Gastrocnemius medialis (tissue), 4 donors: Measurements from ENCODE around the gene BDKRB1. TPM values are rescaled to one million over a fixed set of nuclear protein-coding genes. Genes with fewer than 3 reads are reported as not detected.

Experiments used
- ATAC-seq, 2 donors: fragments of 150-250 bp; one replicate each; pipeline ENCODE4 v1.9.1; 2016
- DNase-seq, 2 donors: peaks; one replicate each; pipeline ENCODE4 v3.0.0-alpha.2; 2019
- H3K27ac ChIP-seq, 4 donors: fragments of 200-600 bp; sonication (generic); 1 replicate in 1 of 4; 2 replicates in 3 of 4; pipeline ENCODE4 v1.5.1; 2016 to 2018; ENCODE audit warnings: mild to moderate bottlenecking in 2 of 4, moderate library complexity in 1 of 4
- H3K27me3 ChIP-seq, 3 donors: fragments of 200-600 bp; sonication (generic) in 2 of 3; 1 replicate in 1 of 3; 2 replicates in 2 of 3; pipeline versions ENCODE4 v1.5.1 to v1.6.0; 2016 to 2019; ENCODE audit warnings: mild to moderate bottlenecking in 1 of 3, moderate library complexity in 1 of 3
- H3K36me3 ChIP-seq, 2 donors: fragments of 200-600 bp; sonication (generic) in 1 of 2; one replicate each; pipeline ENCODE4 v1.5.1; 2017 to 2018
- H3K4me1 ChIP-seq, 2 donors: fragments of 200-600 bp; sonication (generic) in 1 of 2; one replicate each; pipeline ENCODE4 v1.5.1; 2016 to 2017; ENCODE audit warnings: mild to moderate bottlenecking in 2 of 2
- H3K4me3 ChIP-seq, 4 donors: fragments of 200-600 bp; sonication (generic) in 3 of 4; 1 replicate in 1 of 4; 2 replicates in 3 of 4; pipeline ENCODE4 v1.5.1; 2016 to 2019; ENCODE audit warnings: mild to moderate bottlenecking in 2 of 4
- H3K9me3 ChIP-seq, 3 donors: fragments of 200-600 bp; sonication (generic) in 2 of 3; 1 replicate in 1 of 3; 2 replicates in 2 of 3; pipeline ENCODE4 v1.5.1; 2016 to 2019
- CTCF ChIP-seq, 5 experiments: fragments of 450-650 bp in 3 of 5; fragments of 200-600 bp in 2 of 5; sonication (generic) in 2 of 5; IDR thresholded peaks in 4 of 5; conservative IDR thresholded peaks in 1 of 5; 1 replicate in 4 of 5; 2 replicates in 1 of 5; pipeline ENCODE4 v1.5.1; 2016 to 2019; ENCODE audit warnings: antibody characterized with exemption in 5 of 5, mild to moderate bottlenecking in 3 of 5, moderate library complexity in 3 of 5
- POLR2A ChIP-seq, 2 donors: fragments of 450-650 bp; IDR thresholded peaks; one replicate each; pipeline ENCODE4 v1.6.1; 2017; ENCODE audit warnings: antibody characterized with exemption in 2 of 2, mild to moderate bottlenecking in 2 of 2, moderate library complexity in 2 of 2
- in situ Hi-C, 4 donors: fragments of 200-750 bp; cut with MboI; loops; one replicate each; pipeline versions ENCODE4 v1.15.0 to v1.8.0; 2017; ENCODE audit warnings: low sequenced_read_pairs in 4 of 4
- intact Hi-C: fragments of 100-400 bp; cut with DNase I; formaldehyde crosslinking; loops from one replicate; pipeline ENCODE4 v1.15.1; 2023; ENCODE audit warnings: low total_unique reads
- total RNA-seq, 4 donors: library from RNA; depleted of rRNA; stranded (reverse); fragments of >200 nt; gene quantifications; one replicate each; pipeline versions ENCODE4 v1.1.0 to v1.2.3, GENCODE V29; 2016

BDKRB1 gene
- total RNA-seq, 4 donors from 2014 or later: not detected

- Histone ChIP-seq H3K27me3 (no peaks in the 10 kb centered on the region), H3K4me1 (no peaks in the 10 kb centered on the region), H3K4me3 (no peak overlapping the region), H3K27ac (no peak overlapping the region), H3K36me3 (peaks cover 17 to 90% of the 10 kb centered on the region in 2 donors), H3K9me3 (no peaks in the 10 kb centered on the region)
- intact Hi-C loops: no loop called here
- in situ Hi-C loops: loop anchor here in 1 of 4 donors (25.0 kb wide), 1 partner anchor 226 kb away; no protein-coding TSS in a partner anchor
- TF ChIP-seq CTCF (IDR thresholded peaks at IDR 0.05 in 4 of 5, conservative IDR thresholded peaks at IDR 0.05 in 1 of 5) (no peak), POLR2A (IDR thresholded peaks at IDR 0.05) (no peak)
- ATAC-seq (no peak), DNase-seq (no peak)
These were observed 54.9 kb downstream of the BDKRB1 start for GRCh38 chr14:96310906-96311305.

Other genes starting within 250 kb of the BDKRB1 start
- 1 to 10 TPM; 1.1 to 2.9 (median 1.5) TPM for gene C14orf132, start 216.8 kb upstream of the BDKRB1 start, total RNA-seq
- 1 to 10 TPM in 2 of 4 donors, under 1 TPM in 2; 0.10 to 1.3 (median 0.89) TPM for gene BDKRB2, start 51.4 kb upstream of the BDKRB1 start, total RNA-seq
- 10 to 100 TPM; 22.2 to 30.3 (median 28.6) TPM for gene ATG2B, start 107.1 kb downstream of the BDKRB1 start, total RNA-seq
- 10 to 100 TPM in 2 of 4 donors, 1 to 10 TPM in 2; 6.7 to 15.1 (median 8.6) TPM for gene GSKIP, start 107.3 kb downstream of the BDKRB1 start, total RNA-seq
- 1 to 10 TPM in 1 of 4 donors, under 1 TPM in 3; 0.61 to 1.4 (median 0.82) TPM for gene AK7, start 135.9 kb downstream of the BDKRB1 start, total RNA-seq
- gene PAPOLA, start 246.2 kb downstream of the BDKRB1 start, total RNA-seq: 10 to 100 TPM; 41.5 to 66.4 (median 50.7) TPM